Measurements from ENCODE around the gene FRYL. TPM values are rescaled to one million over a fixed set of nuclear protein-coding genes. Genes with fewer than 3 reads are reported as not detected.

The FRYL gene
- total RNA-seq, 1 experiment from 2014 or later = 47.7 TPM

DNA sequence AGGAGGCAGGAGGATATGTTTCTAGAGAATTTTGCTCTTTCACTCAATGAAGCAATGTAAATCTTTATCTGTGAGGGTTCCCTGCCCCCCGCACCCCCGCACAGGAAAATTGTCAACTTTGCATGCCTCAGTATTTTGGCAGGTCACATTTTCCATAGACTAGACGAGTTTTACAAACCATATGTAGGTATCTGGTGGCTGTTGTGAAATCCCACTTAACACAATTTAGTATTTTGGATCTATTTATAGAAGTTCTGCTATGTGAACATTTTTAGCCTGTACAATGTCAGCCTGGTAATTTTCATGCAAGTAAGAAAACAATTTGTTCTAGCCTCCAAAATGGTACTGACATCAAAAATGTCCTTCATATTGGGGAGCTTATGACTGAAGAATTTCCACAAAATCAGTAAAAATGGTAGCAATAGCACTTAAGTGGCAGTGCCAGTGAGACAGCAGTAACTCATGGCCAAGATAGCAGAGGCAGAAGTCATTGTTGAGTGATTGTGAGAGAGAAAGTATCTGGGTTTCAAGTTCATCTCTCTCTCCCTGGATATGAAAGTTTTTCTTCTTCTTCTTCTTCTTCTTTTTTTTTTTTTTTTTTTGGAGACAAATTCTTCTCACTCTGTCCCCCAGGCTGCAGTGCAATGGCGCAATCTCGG is 12.4 kb upstream of the FRYL start:
- POLR2A ChIA-PET = no interaction called here
- Histone ChIP-seq H3K9me3 (ENCODE audit: control insufficient read depth in 1 of 2, insufficient read depth in 1 of 2, low read depth in 1 of 2, low read length in 2 of 2) (no peaks in the 10 kb centered on the region), H3K4me1 (ENCODE audit: control insufficient read depth in 1 of 2, insufficient read depth in 2 of 2, low read length in 2 of 2) (no peaks in the 10 kb centered on the region), H3K27ac (ENCODE audit: low read depth, low read length) (no peak overlapping the region), H3K36me3 (ENCODE audit: control insufficient read depth in 1 of 2, insufficient read depth in 2 of 2, low read length in 2 of 2) (no peaks in the 10 kb centered on the region), H2AFZ (ENCODE audit: low read depth, low read length, poor library complexity, severe bottlenecking) (no peak overlapping the region), H3K4me3 (replicated peaks in 1 of 2; ENCODE audit: low read depth in 1 of 2, low read length in 2 of 2) (no peak overlapping the region), H3K4me2 (ENCODE audit: low read length) (no peak overlapping the region), H3K79me2 (ENCODE audit: insufficient read depth, low read length) (no peaks in the 10 kb centered on the region), H3K27me3 (ENCODE audit: insufficient read depth, low read length) (no peaks in the 10 kb centered on the region), H3K9me2 (ENCODE audit: insufficient read depth) (no peaks in the 10 kb centered on the region), H3K9ac (ENCODE audit: low read length) (no peak overlapping the region), H4K20me1 (ENCODE audit: insufficient read depth) (no peaks in the 10 kb centered on the region)
- RAD21 ChIA-PET (ENCODE audit: low non-redundant PET in 1 of 2, low total read pairs in 2 of 2, uncharacterized antibody in 2 of 2, unreplicated experiment in 2 of 2) = interaction anchor here in 1 of 2 experiments (0.7 kb wide), 1 partner anchor 66 kb away, joined by 8 read pairs; no protein-coding TSS in a partner anchor
- CTCF ChIA-PET = interaction anchor here (0.7 kb wide), 1 partner anchor 109 kb away, joined by 3 read pairs; no protein-coding TSS in a partner anchor
- intact Hi-C loops (cut with micrococcal nuclease) = no loop called here
- no TSS peak for BruUV-seq (replicated peaks)
- TF ChIP-seq RAD21 (IDR thresholded peaks at IDR 0.05; ENCODE audit: low read depth) (no peak), SRF (IDR thresholded peaks at IDR 0.05; ENCODE audit: low read depth) (no peak), FOSL1 (IDR thresholded peaks at IDR 0.05; ENCODE audit: low read depth) (no peak), YY1 (IDR thresholded peaks at IDR 0.05; ENCODE audit: extremely low read depth, insufficient replicate concordance, low read depth, low read length) (no peak), POLR2AphosphoS5 (IDR thresholded peaks at IDR 0.05; ENCODE audit: low read depth, low read length) (no peak), CEBPB (IDR thresholded peaks at IDR 0.05; ENCODE audit: low read depth) (no peak), CBX3 (IDR thresholded peaks at IDR 0.05; ENCODE audit: low read depth) (no peak), SIN3A (IDR thresholded peaks at IDR 0.05; ENCODE audit: low read depth) (no peak)
- TF ChIP-seq, protein P1, sequence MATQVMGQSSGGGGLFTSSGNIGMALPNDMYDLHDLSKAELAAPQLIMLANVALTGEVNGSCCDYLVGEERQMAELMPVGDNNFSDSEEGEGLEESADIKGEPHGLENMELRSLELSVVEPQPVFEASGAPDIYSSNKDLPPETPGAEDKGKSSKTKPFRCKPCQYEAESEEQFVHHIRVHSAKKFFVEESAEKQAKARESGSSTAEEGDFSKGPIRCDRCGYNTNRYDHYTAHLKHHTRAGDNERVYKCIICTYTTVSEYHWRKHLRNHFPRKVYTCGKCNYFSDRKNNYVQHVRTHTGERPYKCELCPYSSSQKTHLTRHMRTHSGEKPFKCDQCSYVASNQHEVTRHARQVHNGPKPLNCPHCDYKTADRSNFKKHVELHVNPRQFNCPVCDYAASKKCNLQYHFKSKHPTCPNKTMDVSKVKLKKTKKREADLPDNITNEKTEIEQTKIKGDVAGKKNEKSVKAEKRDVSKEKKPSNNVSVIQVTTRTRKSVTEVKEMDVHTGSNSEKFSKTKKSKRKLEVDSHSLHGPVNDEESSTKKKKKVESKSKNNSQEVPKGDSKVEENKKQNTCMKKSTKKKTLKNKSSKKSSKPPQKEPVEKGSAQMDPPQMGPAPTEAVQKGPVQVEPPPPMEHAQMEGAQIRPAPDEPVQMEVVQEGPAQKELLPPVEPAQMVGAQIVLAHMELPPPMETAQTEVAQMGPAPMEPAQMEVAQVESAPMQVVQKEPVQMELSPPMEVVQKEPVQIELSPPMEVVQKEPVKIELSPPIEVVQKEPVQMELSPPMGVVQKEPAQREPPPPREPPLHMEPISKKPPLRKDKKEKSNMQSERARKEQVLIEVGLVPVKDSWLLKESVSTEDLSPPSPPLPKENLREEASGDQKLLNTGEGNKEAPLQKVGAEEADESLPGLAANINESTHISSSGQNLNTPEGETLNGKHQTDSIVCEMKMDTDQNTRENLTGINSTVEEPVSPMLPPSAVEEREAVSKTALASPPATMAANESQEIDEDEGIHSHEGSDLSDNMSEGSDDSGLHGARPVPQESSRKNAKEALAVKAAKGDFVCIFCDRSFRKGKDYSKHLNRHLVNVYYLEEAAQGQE (IDR thresholded peaks at IDR 0.05; ENCODE audit: low read depth) = no peak
- TF ChIP-seq, protein P2, sequence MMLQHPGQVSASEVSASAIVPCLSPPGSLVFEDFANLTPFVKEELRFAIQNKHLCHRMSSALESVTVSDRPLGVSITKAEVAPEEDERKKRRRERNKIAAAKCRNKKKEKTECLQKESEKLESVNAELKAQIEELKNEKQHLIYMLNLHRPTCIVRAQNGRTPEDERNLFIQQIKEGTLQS (IDR thresholded peaks at IDR 0.05) = no peak
- TF ChIP-seq, protein P3, sequence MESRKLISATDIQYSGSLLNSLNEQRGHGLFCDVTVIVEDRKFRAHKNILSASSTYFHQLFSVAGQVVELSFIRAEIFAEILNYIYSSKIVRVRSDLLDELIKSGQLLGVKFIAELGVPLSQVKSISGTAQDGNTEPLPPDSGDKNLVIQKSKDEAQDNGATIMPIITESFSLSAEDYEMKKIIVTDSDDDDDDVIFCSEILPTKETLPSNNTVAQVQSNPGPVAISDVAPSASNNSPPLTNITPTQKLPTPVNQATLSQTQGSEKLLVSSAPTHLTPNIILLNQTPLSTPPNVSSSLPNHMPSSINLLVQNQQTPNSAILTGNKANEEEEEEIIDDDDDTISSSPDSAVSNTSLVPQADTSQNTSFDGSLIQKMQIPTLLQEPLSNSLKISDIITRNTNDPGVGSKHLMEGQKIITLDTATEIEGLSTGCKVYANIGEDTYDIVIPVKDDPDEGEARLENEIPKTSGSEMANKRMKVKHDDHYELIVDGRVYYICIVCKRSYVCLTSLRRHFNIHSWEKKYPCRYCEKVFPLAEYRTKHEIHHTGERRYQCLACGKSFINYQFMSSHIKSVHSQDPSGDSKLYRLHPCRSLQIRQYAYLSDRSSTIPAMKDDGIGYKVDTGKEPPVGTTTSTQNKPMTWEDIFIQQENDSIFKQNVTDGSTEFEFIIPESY (IDR thresholded peaks at IDR 0.05; ENCODE audit: extremely low read depth, insufficient replicate concordance, low read length) = no peak
- ATAC-seq (no peak), DNase-seq (ENCODE audit: low read depth, low spot score) (no peak)

Data from HCT116 (cell line).